Measurements from ENCODE around the gene ADAMTS6.

Gene ADAMTS6

GRCh38 chr5:65474130-65474711 lies 7.5 kb downstream of the ADAMTS6 start:
- Histone ChIP-seq H3K27me3 (ENCODE audit: insufficient read depth, poor library complexity, severe bottlenecking) (no peaks in the 10 kb centered on the region), H3K4me3 (replicated peaks; ENCODE audit: insufficient read depth, low read length) (no peak overlapping the region), H3K27ac (replicated peaks) (no peak overlapping the region)
- TF ChIP-seq POLR2AphosphoS5 (IDR thresholded peaks at IDR 0.05; ENCODE audit: low read depth) (no peak), SPI1 (IDR thresholded peaks at IDR 0.05; ENCODE audit: borderline replicate concordance, low read depth) (no peak), CTCF (IDR thresholded peaks at IDR 0.05; ENCODE audit: insufficient read depth, low read length) (no peak), GABPA (IDR thresholded peaks at IDR 0.05; ENCODE audit: low read depth) (no peak), REST (IDR thresholded peaks at IDR 0.05; ENCODE audit: insufficient replicate concordance, low read depth) (no peak)
- no peak for DNase-seq (ENCODE audit: low read depth in 1 of 2, low spot score in 1 of 2)

GRCh38 chr5:65468633-65469032 lies 13.1 kb downstream of the ADAMTS6 start:
- H3K27me3 ChIP-seq (ENCODE audit: insufficient read depth, poor library complexity, severe bottlenecking) = no peaks in the 10 kb centered on the region
- DNase-seq (ENCODE audit: low read depth in 1 of 2, low spot score in 1 of 2) = no peak
- H3K4me3 ChIP-seq (replicated peaks; ENCODE audit: insufficient read depth, low read length) = no peak overlapping the region
- no peak for TF ChIP-seq SPI1 (IDR thresholded peaks at IDR 0.05; ENCODE audit: borderline replicate concordance, low read depth)
- TF ChIP-seq REST (IDR thresholded peaks at IDR 0.05; ENCODE audit: insufficient replicate concordance, low read depth) = no peak
- TF ChIP-seq POLR2AphosphoS5 (IDR thresholded peaks at IDR 0.05; ENCODE audit: low read depth) = no peak
- no peak for TF ChIP-seq GABPA (IDR thresholded peaks at IDR 0.05; ENCODE audit: low read depth)
- TF ChIP-seq CTCF (IDR thresholded peaks at IDR 0.05; ENCODE audit: insufficient read depth, low read length) = no peak
- no peak overlapping the region for H3K27ac ChIP-seq (replicated peaks)

- DNase-seq (ENCODE audit: low read depth in 1 of 2, low spot score in 1 of 2) = no peak
- Histone ChIP-seq H3K27me3 (ENCODE audit: insufficient read depth, poor library complexity, severe bottlenecking) (no peaks in the 10 kb centered on the region), H3K4me3 (replicated peaks; ENCODE audit: insufficient read depth, low read length) (no peak overlapping the region), H3K27ac (replicated peaks) (no peak overlapping the region)
- TF ChIP-seq SPI1 (IDR thresholded peaks at IDR 0.05; ENCODE audit: borderline replicate concordance, low read depth) (no peak), REST (IDR thresholded peaks at IDR 0.05; ENCODE audit: insufficient replicate concordance, low read depth) (no peak), POLR2AphosphoS5 (IDR thresholded peaks at IDR 0.05; ENCODE audit: low read depth) (no peak), CTCF (IDR thresholded peaks at IDR 0.05; ENCODE audit: insufficient read depth, low read length) (no peak)
Measured at GRCh38 chr5:65462139-65462705, 19.5 kb downstream of the ADAMTS6 start.
